Esophagus squamous epithelium (tissue), 5 donors: ENCODE data around the gene DUSP22. TPM values are rescaled to one million over a fixed set of nuclear protein-coding genes. Genes with fewer than 3 reads are reported as not detected.

ENCODE experiments used
- DNase-seq: peaks from one replicate; lab custom pipeline; 2025; lab: John Stamatoyannopoulos, UW
- H3K27ac ChIP-seq, 4 donors: fragments of 200-600 bp; sonication (generic); one replicate each; pipeline ENCODE4 v1.5.1; 2016 to 2019; ENCODE audit warnings: mild to moderate bottlenecking in 1 of 4
- H3K27me3 ChIP-seq, 4 donors: fragments of 200-600 bp; sonication (generic); 1 replicate in 3 of 4; 2 replicates in 1 of 4; pipeline versions ENCODE4 v1.5.1 to v1.6.0; 2017 to 2021; ENCODE audit warnings: antibody characterized with exemption in 1 of 4
- H3K36me3 ChIP-seq, 3 donors: fragments of 200-600 bp; sonication (generic); one replicate each; pipeline ENCODE4 v1.5.1; 2016 to 2019
- H3K4me1 ChIP-seq, 3 donors: fragments of 200-600 bp; sonication (generic); one replicate each; pipeline ENCODE4 v1.5.1; 2017 to 2019
- H3K4me3 ChIP-seq, 4 donors: fragments of 200-600 bp; sonication (generic); 1 replicate in 3 of 4; 2 replicates in 1 of 4; pipeline ENCODE4 v1.5.1; 2016 to 2019; ENCODE audit warnings: mild to moderate bottlenecking in 2 of 4, moderate library complexity in 1 of 4
- H3K9me3 ChIP-seq, 3 donors: fragments of 200-600 bp; sonication (generic); one replicate each; pipeline ENCODE4 v1.5.1; 2016 to 2019
- CTCF ChIP-seq, 6 experiments: fragments of 450-650 bp in 4 of 6; fragments of 200-600 bp in 2 of 6; sonication (generic) in 2 of 6; IDR thresholded peaks; one replicate each; pipeline ENCODE4 v1.5.1; 2016 to 2019; ENCODE audit warnings: antibody characterized with exemption in 6 of 6, mild to moderate bottlenecking in 4 of 6, moderate library complexity in 4 of 6
- POLR2A ChIP-seq, 4 donors: fragments of 450-650 bp; IDR thresholded peaks; one replicate each; pipeline ENCODE4 v1.6.1; 2017; ENCODE audit warnings: antibody characterized with exemption in 4 of 4, mild to moderate bottlenecking in 4 of 4, moderate library complexity in 3 of 4
- WGBS, 2 donors: methylation state at CpG; one replicate each; pipeline ENCODE4 v1.1.5; 2018; 5-methylcytosine and 5-hydroxymethylcytosine counted together
- intact Hi-C: fragments of 100-400 bp; cut with DNase I; formaldehyde crosslinking; loops from one replicate; pipeline ENCODE4 v1.15.0; 2022
- total RNA-seq, 4 donors: library from RNA; depleted of rRNA; stranded (reverse); fragments of >200 nt; gene quantifications; one replicate each; pipeline ENCODE4 v1.1.0, GENCODE V29; 2016
- donor health status: DM: yes; HTN: yes; CAD: no.

DUSP22 gene
- total RNA-seq, 4 donors from 2014 or later: 34.2 to 54.6 (median 45.2) TPM

DNA sequence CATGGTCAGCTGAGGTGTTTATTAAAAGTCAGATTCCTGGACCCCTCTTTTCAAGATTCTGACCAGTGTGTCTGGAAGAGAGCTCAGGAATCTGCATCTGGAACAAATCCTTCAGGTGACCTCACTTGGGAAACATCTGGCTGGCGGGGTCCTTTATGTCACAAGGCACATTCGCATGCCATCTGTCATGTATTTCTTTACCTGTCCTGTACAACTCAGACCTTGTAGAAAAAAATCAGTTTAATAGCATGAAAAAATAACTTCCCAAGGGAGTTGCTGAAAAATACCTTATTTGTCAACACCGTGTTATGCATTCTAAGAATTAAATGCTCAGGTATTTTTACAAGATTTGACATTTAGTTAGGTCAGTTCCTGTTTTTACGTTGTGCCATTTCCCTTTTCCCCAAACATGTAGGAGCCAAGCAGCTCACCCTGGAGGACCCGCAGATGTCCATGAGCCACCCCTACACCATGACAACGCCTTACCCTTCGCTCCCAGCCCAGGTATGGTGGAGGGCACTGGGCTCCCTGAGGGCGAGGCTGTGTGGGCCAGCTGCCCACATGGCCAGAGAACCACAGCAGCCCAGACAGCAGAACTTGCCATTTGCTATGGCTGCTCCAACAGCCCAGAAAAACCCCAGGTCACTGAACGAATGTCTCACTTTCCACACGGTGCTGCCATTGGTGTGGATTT, 103.3 kb downstream of the DUSP22 start:
- TF ChIP-seq CTCF (IDR thresholded peaks at IDR 0.05) (no peak), POLR2A (IDR thresholded peaks at IDR 0.05) (no peak)
- no peak overlapping the region for H3K4me3 ChIP-seq
- no peak overlapping the region for H3K27ac ChIP-seq
- DNase-seq: no peak
- intact Hi-C loops: no loop called here
- no peaks in the 10 kb centered on the region for H3K36me3 ChIP-seq
- peaks cover 9 to 81% (median 21%) of the 10 kb centered on the region in 4 donors for H3K27me3 ChIP-seq
- H3K4me1 ChIP-seq: peaks cover 27 to 38% (median 28%) of the 10 kb centered on the region in 3 donors
- no peaks in the 10 kb centered on the region for H3K9me3 ChIP-seq
- 65 to 66% methylated on average over 9 to 10 of the region's 10 CpGs for WGBS, 2 donors

DNA sequence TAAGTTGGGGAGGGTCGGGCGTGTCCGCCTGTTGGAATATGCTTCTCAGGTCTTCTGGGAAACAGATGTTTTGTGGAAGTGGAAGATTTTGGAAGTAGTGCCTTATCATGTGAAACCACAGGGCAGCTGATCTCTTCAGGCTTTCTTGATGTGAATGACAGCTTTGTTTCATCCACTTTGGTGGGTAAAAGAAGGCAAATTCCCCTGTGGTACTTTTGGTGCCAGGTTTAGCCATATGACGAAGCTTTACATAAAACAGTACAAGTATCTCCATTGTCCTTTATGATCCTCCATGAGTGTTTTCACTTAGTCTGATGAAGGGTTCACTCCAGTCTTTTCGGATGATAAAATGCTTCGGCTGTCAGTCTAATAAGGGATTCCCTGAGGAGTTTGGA, 103.8 kb downstream of the DUSP22 start:
- Histone ChIP-seq H3K4me3 (no peak overlapping the region), H3K9me3 (no peaks in the 10 kb centered on the region), H3K4me1 (peaks cover 23 to 32% (median 27%) of the 10 kb centered on the region in 3 donors), H3K27me3 (peaks cover 9 to 76% (median 21%) of the 10 kb centered on the region in 4 donors), H3K36me3 (no peaks in the 10 kb centered on the region), H3K27ac (no peak overlapping the region)
- intact Hi-C loops: no loop called here
- DNase-seq: no peak
- 82 to 87% methylated on average over 6 of the region's 6 CpGs for WGBS, 2 donors
- TF ChIP-seq POLR2A (IDR thresholded peaks at IDR 0.05) (no peak), CTCF (IDR thresholded peaks at IDR 0.05) (no peak)

- Histone ChIP-seq H3K4me1 (peaks cover 17 to 23% (median 18%) of the 10 kb centered on the region in 3 donors), H3K27me3 (peaks cover 6 to 66% (median 13%) of the 10 kb centered on the region in 4 donors), H3K9me3 (no peaks in the 10 kb centered on the region), H3K27ac (no peak overlapping the region), H3K4me3 (no peak overlapping the region), H3K36me3 (no peaks in the 10 kb centered on the region)
- 87 to 89% methylated on average over 6 to 12 of the region's 13 CpGs for WGBS, 2 donors
- no peak for TF ChIP-seq CTCF (IDR thresholded peaks at IDR 0.05)
- TF ChIP-seq POLR2A (IDR thresholded peaks at IDR 0.05): no peak
- no peak for DNase-seq
- intact Hi-C loops: no loop called here
Measured at GRCh38 chr6:397056-397455, 104.8 kb downstream of the DUSP22 start.

- no peak overlapping the region for H3K27ac ChIP-seq
- H3K4me1 ChIP-seq: peaks cover 12 to 17% (median 12%) of the 10 kb centered on the region in 3 donors
- H3K36me3 ChIP-seq: no peaks in the 10 kb centered on the region
- no peak overlapping the region for H3K4me3 ChIP-seq
- intact Hi-C loops: no loop called here
- WGBS, 2 donors: 66 to 68% methylated on average over 5 of the region's 5 CpGs
- H3K9me3 ChIP-seq: no peaks in the 10 kb centered on the region
- H3K27me3 ChIP-seq: peaks cover under 1 to 66% (median 8%) of the 10 kb centered on the region in 4 donors
- DNase-seq: no peak
- no peak for TF ChIP-seq CTCF (IDR thresholded peaks at IDR 0.05)
- TF ChIP-seq POLR2A (IDR thresholded peaks at IDR 0.05): no peak
Measured at GRCh38 chr6:397604-398003, 105.3 kb downstream of the DUSP22 start.

DNA sequence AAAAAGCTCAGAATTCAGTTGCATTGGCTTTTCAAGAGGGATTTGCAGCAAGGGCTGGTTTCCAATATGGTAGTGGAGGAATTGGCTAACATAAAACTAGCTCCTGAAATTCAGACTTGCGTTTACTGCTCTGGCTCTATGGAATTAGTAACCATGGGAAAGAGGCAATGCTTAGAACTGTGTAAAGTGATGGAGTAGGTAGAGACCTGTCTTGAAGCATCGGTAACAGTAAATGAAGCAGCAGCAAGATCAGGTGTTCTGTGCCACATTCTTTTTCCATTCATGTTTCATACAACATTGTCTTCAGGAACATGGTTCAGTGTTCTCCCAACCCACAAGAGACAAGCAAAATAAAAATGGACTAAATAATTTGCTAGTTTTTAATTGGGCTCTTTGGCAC, 105.8 kb downstream of the DUSP22 start:
- intact Hi-C loops: no loop called here
- TF ChIP-seq POLR2A (IDR thresholded peaks at IDR 0.05) (no peak), CTCF (IDR thresholded peaks at IDR 0.05) (no peak)
- Histone ChIP-seq H3K27me3 (peaks cover 0 to 66% (median 4%) of the 10 kb centered on the region in 4 donors), H3K4me1 (peaks cover 7 to 13% (median 8%) of the 10 kb centered on the region in 3 donors), H3K4me3 (no peak overlapping the region), H3K36me3 (no peaks in the 10 kb centered on the region), H3K27ac (no peak overlapping the region), H3K9me3 (no peaks in the 10 kb centered on the region)
- 63 to 85% methylated on average over 2 of the region's 2 CpGs for WGBS, 2 donors
- no peak for DNase-seq
